GM21825 (cell line): ENCODE measurements around the gene FBXW7.

Source experiments
- ATAC-seq: cut with Tn5 transposase; IDR thresholded peaks from one replicate; pipeline ENCODE4 v1.9.1; 2021; ENCODE audit warnings: mild to moderate bottlenecking, moderate library complexity; ENCODE audit not compliant: unreplicated experiment

The FBXW7 gene

GRCh38 chr4:152434011-152434410 is 101.9 kb downstream of the FBXW7 start:
- no peak for ATAC-seq

GRCh38 chr4:152431784-152432183 is 104.1 kb downstream of the FBXW7 start:
- ATAC-seq: no peak

- no peak for ATAC-seq
Measured at GRCh38 chr4:152431291-152431690, 104.6 kb downstream of the FBXW7 start.

GRCh38 chr4:152430507-152430906 is 105.4 kb downstream of the FBXW7 start:
- no peak for ATAC-seq

- ATAC-seq: no peak
Measured at GRCh38 chr4:152427981-152428380, 107.9 kb downstream of the FBXW7 start.

- ATAC-seq: no peak
Measured at GRCh38 chr4:152424977-152425376, 110.9 kb downstream of the FBXW7 start.

GRCh38 chr4:152424396-152424795 is 111.5 kb downstream of the FBXW7 start:
- ATAC-seq: no peak

GRCh38 chr4:152422817-152423320 is 113.0 kb downstream of the FBXW7 start:
- no peak for ATAC-seq

- ATAC-seq: no peak
Measured at GRCh38 chr4:152421576-152421975, 114.3 kb downstream of the FBXW7 start.

- ATAC-seq: no peak
Measured at GRCh38 chr4:152419809-152420208, 116.1 kb downstream of the FBXW7 start.

GRCh38 chr4:152417673-152418072 is 118.2 kb downstream of the FBXW7 start:
- ATAC-seq: no peak

- ATAC-seq: no peak
Measured at GRCh38 chr4:152415980-152416379, 119.9 kb downstream of the FBXW7 start.

GRCh38 chr4:152408514-152409327 is 127.2 kb downstream of the FBXW7 start:
- no peak for ATAC-seq

- ATAC-seq: no peak
Measured at GRCh38 chr4:152401424-152401823, 134.5 kb downstream of the FBXW7 start.

- ATAC-seq: no peak
Measured at GRCh38 chr4:152399246-152399645, 136.6 kb downstream of the FBXW7 start.

GRCh38 chr4:152398060-152398459 is 137.8 kb downstream of the FBXW7 start:
- no peak for ATAC-seq

GRCh38 chr4:152394791-152395190 is 141.1 kb downstream of the FBXW7 start:
- no peak for ATAC-seq

GRCh38 chr4:152392079-152392478 is 143.8 kb downstream of the FBXW7 start:
- ATAC-seq: no peak

GRCh38 chr4:152390216-152390615 is 145.7 kb downstream of the FBXW7 start:
- ATAC-seq: no peak

GRCh38 chr4:152389359-152389758 is 146.5 kb downstream of the FBXW7 start:
- no peak for ATAC-seq

- no peak for ATAC-seq
Measured at GRCh38 chr4:152385551-152385950, 150.3 kb downstream of the FBXW7 start.

GRCh38 chr4:152382057-152382785 is 153.7 kb downstream of the FBXW7 start:
- ATAC-seq: peak; percentile 53
